GM12872 (cell line): ENCODE results near the gene C12orf43.

Experiments
- CTCF ChIP-seq: IDR thresholded peaks from 3 replicates; pipeline ENCODE4 v1.5.1; 2011; ENCODE audit warnings: low read depth, mild to moderate bottlenecking, low read length, moderate library complexity; ENCODE audit not compliant: insufficient read depth

Gene C12orf43

GRCh38 chr12:121010860-121011259 lies 5.4 kb downstream of the C12orf43 start:
- no peak for TF ChIP-seq CTCF

- no peak for TF ChIP-seq CTCF
Measured at GRCh38 chr12:121009741-121010140, 6.5 kb downstream of the C12orf43 start.

GRCh38 chr12:121008347-121009098 lies 7.8 kb downstream of the C12orf43 start:
- TF ChIP-seq CTCF, result no peak

GRCh38 chr12:121005346-121005815 lies 10.9 kb downstream of the C12orf43 start:
- peak; percentile 82 for TF ChIP-seq CTCF

GRCh38 chr12:121004253-121004815 lies 12.0 kb downstream of the C12orf43 start:
- TF ChIP-seq CTCF, result no peak

- TF ChIP-seq CTCF, result 0 out of 3 replicates have a peak, but pooled peaks have one; percentile 16
Measured at GRCh38 chr12:121003650-121004049, 12.6 kb downstream of the C12orf43 start.

- no peak for TF ChIP-seq CTCF
Measured at GRCh38 chr12:121001841-121002483, 14.3 kb downstream of the C12orf43 start.
